ENCODE data around the gene SLC36A3.
"Not testable (repeated sequence)": the region's sequence is repeated elsewhere in the genome, so short reads cannot be mapped to it uniquely, and the experiment has no call there.

The SLC36A3 gene

DNA sequence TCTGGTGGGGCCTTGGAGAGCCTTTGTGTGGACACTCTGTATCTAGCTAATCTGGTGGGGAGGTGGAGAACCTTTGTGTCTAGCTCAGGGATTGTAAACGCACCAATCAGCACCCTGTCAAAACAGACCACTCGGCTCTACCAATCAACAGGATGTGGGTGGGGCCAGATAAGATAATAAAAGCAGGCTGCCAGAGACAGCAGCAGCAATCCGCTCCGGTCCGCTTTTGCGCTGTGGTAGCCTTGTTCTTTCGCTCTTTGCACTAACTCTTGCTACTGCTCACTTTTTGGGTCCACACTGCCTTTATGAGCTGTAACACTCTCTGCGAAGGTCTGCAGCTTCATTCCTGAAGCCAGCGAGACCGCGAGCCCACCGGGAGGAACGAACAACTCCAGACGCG, 6.3 kb upstream of the SLC36A3 start:
- DNase-seq: not testable (repeated sequence)

DNA sequence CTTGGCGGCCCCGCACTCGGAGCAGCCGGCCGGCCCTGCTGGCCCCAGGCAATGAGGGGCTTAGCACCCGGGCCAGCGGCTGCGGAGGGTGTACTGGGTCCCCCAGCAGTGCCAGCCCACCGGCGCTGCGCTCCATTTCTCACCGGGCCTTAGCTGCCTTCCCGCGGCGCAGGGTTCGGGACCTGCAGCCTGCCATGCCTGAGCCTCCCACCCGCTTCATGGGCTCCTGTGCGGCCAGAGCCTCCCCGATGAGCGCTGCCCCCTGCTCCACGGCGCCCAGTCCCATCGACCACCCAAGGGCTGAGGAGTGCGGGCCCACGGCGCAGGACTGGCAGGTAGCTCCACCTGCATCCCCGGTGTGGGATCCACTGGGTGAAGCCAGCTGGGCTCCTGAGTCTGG, 5.7 kb upstream of the SLC36A3 start:
- H3K27me3 ChIP-seq (replicated peaks; ENCODE audit: control insufficient read depth, insufficient read depth, low read length, poor library complexity, severe bottlenecking); H3K27ac ChIP-seq (ENCODE audit: insufficient read depth, low read length, poor library complexity, severe bottlenecking); H3K4me3 ChIP-seq (ENCODE audit: insufficient read depth, low read depth, low read length, poor library complexity, severe bottlenecking); H3K9me3 ChIP-seq (ENCODE audit: control insufficient read depth, low read length); H3K36me3 ChIP-seq (ENCODE audit: control insufficient read depth, insufficient read depth, low read length); H3K4me1 ChIP-seq (ENCODE audit: control insufficient read depth, insufficient read depth, low read length, poor library complexity, severe bottlenecking); DNase-seq: not testable (repeated sequence)

More for the DNA sequence above, 6.3 kb upstream of the SLC36A3 start:
- not testable (repeated sequence) for H3K36me3 ChIP-seq (ENCODE audit: control insufficient read depth, insufficient read depth, low read length); H3K27me3 ChIP-seq (replicated peaks; ENCODE audit: control insufficient read depth, insufficient read depth, low read length, poor library complexity, severe bottlenecking); H3K9me3 ChIP-seq (ENCODE audit: control insufficient read depth, low read length); H3K4me3 ChIP-seq (ENCODE audit: insufficient read depth, low read depth, low read length, poor library complexity, severe bottlenecking); H3K27ac ChIP-seq (ENCODE audit: insufficient read depth, low read length, poor library complexity, severe bottlenecking); H3K4me1 ChIP-seq (ENCODE audit: control insufficient read depth, insufficient read depth, low read length, poor library complexity, severe bottlenecking)

GRCh38 chr5:151298063-151298855, 5.3 kb downstream of the SLC36A3 start:
- Histone ChIP-seq H3K27me3 (replicated peaks; ENCODE audit: control insufficient read depth, insufficient read depth, low read length, poor library complexity, severe bottlenecking) (peaks cover 3% of the 10 kb centered on the region), H3K36me3 (ENCODE audit: control insufficient read depth, insufficient read depth, low read length) (no peaks in the 10 kb centered on the region), H3K4me1 (ENCODE audit: control insufficient read depth, insufficient read depth, low read length, poor library complexity, severe bottlenecking) (no peaks in the 10 kb centered on the region), H3K4me3 (ENCODE audit: insufficient read depth, low read depth, low read length, poor library complexity, severe bottlenecking) (no peak overlapping the region), H3K9me3 (ENCODE audit: control insufficient read depth, low read length) (no peaks in the 10 kb centered on the region), H3K27ac (ENCODE audit: insufficient read depth, low read length, poor library complexity, severe bottlenecking) (no peak overlapping the region)
- DNase-seq: no peak

DNA sequence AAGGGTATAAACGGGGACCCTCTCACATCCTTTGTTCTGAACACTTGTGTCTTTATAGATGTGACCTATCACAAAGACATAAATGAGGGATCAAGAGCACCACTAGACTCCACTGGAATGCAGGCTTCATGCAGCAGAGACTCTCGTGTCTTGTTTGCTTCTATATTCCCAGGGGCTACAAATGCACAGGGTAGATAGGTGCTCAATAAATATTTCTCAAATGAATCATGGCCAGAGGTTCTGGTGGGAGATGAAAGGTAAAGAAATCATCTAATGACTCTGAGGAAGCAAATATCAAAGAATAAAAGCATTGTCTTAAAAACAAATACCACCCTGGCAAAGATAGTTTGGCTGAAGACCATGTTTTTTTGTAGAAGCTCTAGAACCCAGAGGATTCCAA, 6.6 kb downstream of the SLC36A3 start:
- no peak for DNase-seq
- H3K36me3 ChIP-seq (ENCODE audit: control insufficient read depth, insufficient read depth, low read length): no peaks in the 10 kb centered on the region
- H3K9me3 ChIP-seq (ENCODE audit: control insufficient read depth, low read length): no peaks in the 10 kb centered on the region
- no peaks in the 10 kb centered on the region for H3K4me1 ChIP-seq (ENCODE audit: control insufficient read depth, insufficient read depth, low read length, poor library complexity, severe bottlenecking)
- H3K27me3 ChIP-seq (replicated peaks; ENCODE audit: control insufficient read depth, insufficient read depth, low read length, poor library complexity, severe bottlenecking): peaks cover 3% of the 10 kb centered on the region
- no peak overlapping the region for H3K27ac ChIP-seq (ENCODE audit: insufficient read depth, low read length, poor library complexity, severe bottlenecking)
- H3K4me3 ChIP-seq (ENCODE audit: insufficient read depth, low read depth, low read length, poor library complexity, severe bottlenecking): no peak overlapping the region

GRCh38 chr5:151296478-151296830, 7.1 kb downstream of the SLC36A3 start:
- H3K27me3 ChIP-seq (replicated peaks; ENCODE audit: control insufficient read depth, insufficient read depth, low read length, poor library complexity, severe bottlenecking): peaks cover 3% of the 10 kb centered on the region
- H3K27ac ChIP-seq (ENCODE audit: insufficient read depth, low read length, poor library complexity, severe bottlenecking): no peak overlapping the region
- no peaks in the 10 kb centered on the region for H3K4me1 ChIP-seq (ENCODE audit: control insufficient read depth, insufficient read depth, low read length, poor library complexity, severe bottlenecking)
- no peak for DNase-seq
- H3K4me3 ChIP-seq (ENCODE audit: insufficient read depth, low read depth, low read length, poor library complexity, severe bottlenecking): no peak overlapping the region
- no peaks in the 10 kb centered on the region for H3K36me3 ChIP-seq (ENCODE audit: control insufficient read depth, insufficient read depth, low read length)
- no peaks in the 10 kb centered on the region for H3K9me3 ChIP-seq (ENCODE audit: control insufficient read depth, low read length)

GRCh38 chr5:151295791-151296477, 7.6 kb downstream of the SLC36A3 start:
- Histone ChIP-seq H3K27ac (ENCODE audit: insufficient read depth, low read length, poor library complexity, severe bottlenecking) (no peak overlapping the region), H3K9me3 (ENCODE audit: control insufficient read depth, low read length) (no peaks in the 10 kb centered on the region), H3K4me3 (ENCODE audit: insufficient read depth, low read depth, low read length, poor library complexity, severe bottlenecking) (no peak overlapping the region), H3K4me1 (ENCODE audit: control insufficient read depth, insufficient read depth, low read length, poor library complexity, severe bottlenecking) (no peaks in the 10 kb centered on the region), H3K36me3 (ENCODE audit: control insufficient read depth, insufficient read depth, low read length) (no peaks in the 10 kb centered on the region), H3K27me3 (replicated peaks; ENCODE audit: control insufficient read depth, insufficient read depth, low read length, poor library complexity, severe bottlenecking) (peaks cover 3% of the 10 kb centered on the region)
- DNase-seq: no peak

- H3K4me3 ChIP-seq (ENCODE audit: insufficient read depth, low read depth, low read length, poor library complexity, severe bottlenecking): no peak overlapping the region
- DNase-seq: no peak
- H3K27ac ChIP-seq (ENCODE audit: insufficient read depth, low read length, poor library complexity, severe bottlenecking): no peak overlapping the region
- H3K4me1 ChIP-seq (ENCODE audit: control insufficient read depth, insufficient read depth, low read length, poor library complexity, severe bottlenecking): no peaks in the 10 kb centered on the region
- no peaks in the 10 kb centered on the region for H3K36me3 ChIP-seq (ENCODE audit: control insufficient read depth, insufficient read depth, low read length)
- no peaks in the 10 kb centered on the region for H3K9me3 ChIP-seq (ENCODE audit: control insufficient read depth, low read length)
- peaks cover 3% of the 10 kb centered on the region for H3K27me3 ChIP-seq (replicated peaks; ENCODE audit: control insufficient read depth, insufficient read depth, low read length, poor library complexity, severe bottlenecking)
Measured at GRCh38 chr5:151295138-151295537, 8.4 kb downstream of the SLC36A3 start.

DNA sequence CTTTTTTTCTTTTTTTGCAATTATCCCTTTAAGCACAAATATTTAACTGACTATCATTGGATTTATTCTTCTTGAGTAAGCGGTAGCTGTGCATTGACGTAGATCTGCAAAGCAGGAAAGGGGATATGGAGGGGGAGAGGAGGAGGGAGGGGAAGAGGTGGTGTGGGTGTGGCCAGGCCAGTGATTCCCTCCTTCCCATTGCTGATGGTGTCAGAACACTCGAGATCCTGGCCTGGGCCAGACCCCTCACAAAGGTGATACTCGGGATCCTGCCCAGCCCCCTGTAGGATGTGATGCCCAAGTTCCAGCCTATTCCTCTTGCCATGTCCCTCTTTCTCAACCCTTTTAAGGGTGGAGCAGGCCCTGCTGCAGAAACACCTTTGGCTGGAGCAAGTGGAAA, 9.9 kb downstream of the SLC36A3 start:
- H3K4me3 ChIP-seq (ENCODE audit: insufficient read depth, low read depth, low read length, poor library complexity, severe bottlenecking): no peak overlapping the region
- no peak overlapping the region for H3K27ac ChIP-seq (ENCODE audit: insufficient read depth, low read length, poor library complexity, severe bottlenecking)
- no peaks in the 10 kb centered on the region for H3K36me3 ChIP-seq (ENCODE audit: control insufficient read depth, insufficient read depth, low read length)

GRCh38 chr5:151288180-151288579, 15.4 kb downstream of the SLC36A3 start:
- H3K36me3 ChIP-seq (ENCODE audit: control insufficient read depth, insufficient read depth, low read length): no peaks in the 10 kb centered on the region
- no peaks in the 10 kb centered on the region for H3K27me3 ChIP-seq (replicated peaks; ENCODE audit: control insufficient read depth, insufficient read depth, low read length, poor library complexity, severe bottlenecking)
- H3K27ac ChIP-seq (ENCODE audit: insufficient read depth, low read length, poor library complexity, severe bottlenecking): no peak overlapping the region
- H3K9me3 ChIP-seq (ENCODE audit: control insufficient read depth, low read length): no peaks in the 10 kb centered on the region
- DNase-seq: no peak
- H3K4me1 ChIP-seq (ENCODE audit: control insufficient read depth, insufficient read depth, low read length, poor library complexity, severe bottlenecking): no peaks in the 10 kb centered on the region
- no peak overlapping the region for H3K4me3 ChIP-seq (ENCODE audit: insufficient read depth, low read depth, low read length, poor library complexity, severe bottlenecking)

More for the DNA sequence above, 9.9 kb downstream of the SLC36A3 start:
- Histone ChIP-seq H3K4me1 (ENCODE audit: control insufficient read depth, insufficient read depth, low read length, poor library complexity, severe bottlenecking) (no peaks in the 10 kb centered on the region), H3K27me3 (replicated peaks; ENCODE audit: control insufficient read depth, insufficient read depth, low read length, poor library complexity, severe bottlenecking) (peaks cover 3% of the 10 kb centered on the region), H3K9me3 (ENCODE audit: control insufficient read depth, low read length) (no peaks in the 10 kb centered on the region)
- no peak for DNase-seq

DNA sequence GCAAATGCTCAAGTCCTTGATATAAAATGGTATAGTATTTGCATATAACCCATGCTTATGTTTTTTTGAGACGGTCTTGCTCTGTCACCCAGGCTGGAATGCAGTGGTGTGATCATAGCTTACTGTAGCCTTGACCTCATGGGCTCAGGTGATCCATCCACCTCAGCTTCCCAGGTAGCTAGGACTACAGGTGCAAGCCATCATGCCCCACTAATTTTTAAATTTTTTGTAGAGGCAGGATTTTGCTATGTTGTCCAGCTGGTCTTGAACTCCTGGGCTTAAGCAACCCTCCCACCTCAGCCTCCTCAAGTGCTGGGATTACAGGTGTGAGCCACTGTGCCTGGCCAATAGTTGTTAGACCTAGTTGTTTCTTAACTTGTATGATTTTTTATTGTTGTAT, 17.3 kb downstream of the SLC36A3 start:
- no peaks in the 10 kb centered on the region for H3K27me3 ChIP-seq (replicated peaks; ENCODE audit: control insufficient read depth, insufficient read depth, low read length, poor library complexity, severe bottlenecking)
- DNase-seq: no peak
- no peaks in the 10 kb centered on the region for H3K36me3 ChIP-seq (ENCODE audit: control insufficient read depth, insufficient read depth, low read length)
- H3K27ac ChIP-seq (ENCODE audit: insufficient read depth, low read length, poor library complexity, severe bottlenecking): no peak overlapping the region
- H3K4me1 ChIP-seq (ENCODE audit: control insufficient read depth, insufficient read depth, low read length, poor library complexity, severe bottlenecking): no peaks in the 10 kb centered on the region
- no peaks in the 10 kb centered on the region for H3K9me3 ChIP-seq (ENCODE audit: control insufficient read depth, low read length)
- no peak overlapping the region for H3K4me3 ChIP-seq (ENCODE audit: insufficient read depth, low read depth, low read length, poor library complexity, severe bottlenecking)

Data from effector memory CD4-positive, alpha-beta T cell (primary cell).